HG03342 (cell line): ENCODE results near the gene GCN1.

Source experiments
- ATAC-seq: cut with Tn5 transposase; IDR thresholded peaks from one replicate; pipeline ENCODE4 v1.9.1; 2021; ENCODE audit warnings: mild to moderate bottlenecking, moderate library complexity; ENCODE audit not compliant: unreplicated experiment

GCN1 gene

DNA sequence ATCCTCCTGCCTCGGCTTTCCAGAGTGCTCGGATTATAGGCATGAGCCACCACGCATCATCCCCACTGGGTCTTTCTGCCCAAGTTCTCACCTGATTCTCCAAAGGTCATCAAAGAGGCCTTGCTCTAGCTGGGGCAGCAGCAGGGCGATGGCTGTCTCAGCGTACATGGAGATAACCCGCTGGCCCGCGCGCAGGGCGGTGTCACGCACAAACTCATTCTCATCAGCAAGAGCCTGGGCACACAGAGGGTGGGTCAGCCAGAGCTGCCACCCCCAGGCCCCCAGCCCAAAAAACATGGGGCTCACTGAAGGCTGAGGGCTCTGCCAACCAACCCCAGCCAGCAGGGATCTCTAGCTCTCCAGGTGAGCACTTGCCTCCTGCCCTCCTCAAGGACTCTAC lies 50.3 kb downstream of the GCN1 start:
- ATAC-seq: no peak

DNA sequence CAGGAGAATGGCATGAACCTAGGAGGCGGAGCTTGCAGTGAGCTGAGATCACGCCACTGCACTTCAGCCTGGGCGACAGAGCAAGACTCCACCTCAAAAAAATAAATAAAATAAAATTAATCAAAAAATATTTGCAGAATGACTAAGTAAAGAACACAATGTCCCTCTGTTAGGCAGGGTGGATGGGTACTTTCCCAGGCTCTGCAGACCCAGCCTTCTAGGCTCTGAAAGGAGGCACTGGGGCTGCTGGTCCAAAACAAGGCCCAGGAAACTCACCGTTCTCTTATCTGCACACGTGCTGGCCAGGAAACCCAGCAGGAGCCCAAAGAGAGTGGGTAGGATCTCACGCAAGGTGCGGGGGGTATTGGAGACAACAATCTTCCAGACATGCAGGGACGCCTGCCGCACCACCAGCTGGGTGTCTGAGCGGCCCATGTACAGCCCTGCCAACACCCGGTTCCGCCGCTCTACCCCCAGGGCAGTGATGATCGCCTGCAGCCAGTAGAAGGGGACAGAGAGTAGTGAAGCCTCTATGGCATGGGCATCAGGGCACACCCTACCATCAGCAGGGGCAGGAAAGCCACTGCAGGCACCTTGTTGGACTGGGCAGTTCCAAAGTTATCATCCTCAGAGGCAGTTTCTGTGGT lies 52.2 kb downstream of the GCN1 start:
- no peak for ATAC-seq

DNA sequence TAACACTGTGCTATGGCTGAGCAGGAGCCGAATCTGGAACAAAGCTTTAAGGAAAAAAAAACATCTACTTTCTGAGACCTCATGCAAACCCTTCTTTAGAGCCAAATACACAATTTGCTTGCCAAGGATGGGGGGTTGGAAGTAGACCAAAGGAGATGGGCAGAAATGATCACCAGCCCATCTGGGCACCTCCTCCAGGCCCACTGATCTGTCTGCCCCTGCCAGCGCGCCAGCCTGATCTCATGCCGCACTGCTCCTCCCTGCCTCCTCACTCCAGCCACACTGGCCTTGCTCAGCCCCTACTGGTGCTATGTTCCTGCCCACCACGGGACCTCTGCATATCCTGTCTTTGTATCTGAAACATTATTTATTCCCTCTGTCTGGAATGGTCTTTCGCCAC lies 53.2 kb downstream of the GCN1 start:
- ATAC-seq: no peak

DNA sequence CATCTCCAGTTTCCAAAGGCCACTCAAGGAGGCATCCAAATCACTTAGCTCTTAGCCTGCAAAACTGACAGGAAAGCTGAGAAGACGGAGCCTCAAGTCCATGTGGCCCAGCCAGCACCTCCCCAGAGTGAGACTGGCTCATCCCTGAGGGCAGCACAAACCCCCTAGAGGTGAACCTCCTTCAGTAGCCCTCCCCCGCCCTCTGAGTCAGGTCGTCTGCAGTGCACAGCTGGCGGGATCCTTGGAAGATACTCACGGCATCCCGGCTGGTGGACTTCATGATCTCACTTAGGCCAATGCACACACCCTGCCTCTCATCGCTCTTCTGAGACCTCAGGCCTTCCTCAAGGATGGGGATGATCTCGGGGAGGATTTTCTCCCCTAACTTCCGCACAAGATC lies 53.9 kb downstream of the GCN1 start:
- ATAC-seq: no peak

DNA sequence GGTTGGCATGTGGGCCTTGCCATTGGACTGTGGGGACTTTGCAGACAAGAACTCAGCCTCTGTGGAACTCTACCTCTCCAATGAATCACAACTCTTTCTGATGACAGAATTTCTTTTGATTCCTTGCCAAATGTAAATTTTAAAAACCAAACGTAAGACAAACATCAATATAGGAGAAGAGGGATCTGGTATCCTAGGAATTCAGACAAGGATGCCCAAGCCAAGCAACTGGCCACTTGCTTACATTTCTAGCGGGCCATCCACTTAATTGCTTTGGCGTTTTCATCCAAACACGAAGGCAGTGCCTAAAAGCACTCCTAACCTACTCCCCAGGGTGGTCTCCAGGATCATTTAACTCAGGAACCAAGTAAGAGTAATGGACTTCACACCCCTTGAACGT lies 54.6 kb downstream of the GCN1 start:
- ATAC-seq: no peak

DNA sequence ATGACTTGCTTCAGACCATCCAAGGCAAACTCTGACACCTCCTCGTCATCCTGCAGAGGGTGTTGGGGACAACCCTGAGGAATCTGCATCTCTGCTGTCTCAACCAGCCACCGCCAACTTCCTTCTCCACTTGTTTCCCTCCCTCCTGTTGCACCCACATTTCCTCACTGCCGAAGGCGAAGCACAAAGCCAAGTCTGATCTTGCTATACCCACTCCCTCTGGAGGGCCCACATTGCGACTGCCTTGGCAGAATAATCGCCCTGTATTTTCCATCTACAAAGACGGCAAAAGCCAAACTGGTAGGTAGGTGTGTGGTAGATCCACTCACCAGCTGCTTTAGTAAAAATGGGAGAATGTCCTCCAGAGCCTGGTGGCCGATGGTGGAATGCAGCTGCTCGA lies 56.1 kb downstream of the GCN1 start:
- no peak for ATAC-seq

DNA sequence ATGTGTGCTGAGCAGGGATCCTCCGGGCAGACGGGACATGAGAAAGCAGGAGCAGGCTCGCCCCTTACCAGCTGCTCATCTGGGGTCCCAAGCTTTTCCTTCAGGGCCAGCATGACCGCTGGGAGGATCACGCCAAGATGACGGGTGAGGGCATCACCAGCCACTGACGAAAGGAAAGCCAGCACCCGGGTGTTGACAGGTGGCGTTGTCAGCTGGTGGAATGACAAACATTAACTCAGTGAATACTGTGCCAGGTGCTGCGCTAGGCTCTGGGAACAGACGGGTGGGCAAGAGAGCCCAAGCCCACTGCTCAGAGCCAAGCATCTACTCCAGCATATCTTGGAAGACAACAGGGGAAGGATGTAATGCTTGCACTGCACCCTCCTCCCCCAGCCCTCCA lies 56.7 kb downstream of the GCN1 start:
- no peak for ATAC-seq

DNA sequence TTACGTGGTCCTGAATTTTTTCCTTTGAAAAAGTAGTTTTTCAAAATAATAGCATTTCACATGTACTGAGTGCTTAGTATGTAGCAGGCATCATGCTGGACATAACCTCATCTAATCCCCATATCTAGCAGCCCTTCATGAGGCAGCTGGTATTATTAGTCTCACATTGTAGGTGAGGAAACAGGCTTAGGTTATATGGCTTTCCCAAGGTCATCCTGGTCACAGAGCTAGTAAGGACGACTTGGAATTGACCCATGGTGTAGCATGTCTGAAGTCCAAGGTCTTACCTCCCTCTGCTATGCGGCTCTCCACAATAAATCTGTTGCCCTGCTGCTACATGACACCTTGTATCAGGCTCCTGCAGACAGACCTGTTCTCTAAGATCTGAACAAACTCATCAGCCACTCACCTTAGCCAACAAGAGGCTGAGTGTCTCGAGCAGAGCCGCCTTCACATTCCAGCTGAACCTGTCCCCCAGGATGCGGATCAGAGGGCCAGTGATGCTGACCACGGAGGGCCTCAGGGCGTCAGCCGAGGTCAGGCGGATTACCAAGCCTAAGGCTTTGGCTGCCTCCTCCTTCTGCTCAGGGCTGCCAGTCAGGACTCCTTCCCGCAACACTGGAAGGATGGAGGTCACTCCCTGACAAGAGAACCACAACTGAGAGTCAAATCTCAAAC lies 58.3 kb downstream of the GCN1 start:
- no peak for ATAC-seq

DNA sequence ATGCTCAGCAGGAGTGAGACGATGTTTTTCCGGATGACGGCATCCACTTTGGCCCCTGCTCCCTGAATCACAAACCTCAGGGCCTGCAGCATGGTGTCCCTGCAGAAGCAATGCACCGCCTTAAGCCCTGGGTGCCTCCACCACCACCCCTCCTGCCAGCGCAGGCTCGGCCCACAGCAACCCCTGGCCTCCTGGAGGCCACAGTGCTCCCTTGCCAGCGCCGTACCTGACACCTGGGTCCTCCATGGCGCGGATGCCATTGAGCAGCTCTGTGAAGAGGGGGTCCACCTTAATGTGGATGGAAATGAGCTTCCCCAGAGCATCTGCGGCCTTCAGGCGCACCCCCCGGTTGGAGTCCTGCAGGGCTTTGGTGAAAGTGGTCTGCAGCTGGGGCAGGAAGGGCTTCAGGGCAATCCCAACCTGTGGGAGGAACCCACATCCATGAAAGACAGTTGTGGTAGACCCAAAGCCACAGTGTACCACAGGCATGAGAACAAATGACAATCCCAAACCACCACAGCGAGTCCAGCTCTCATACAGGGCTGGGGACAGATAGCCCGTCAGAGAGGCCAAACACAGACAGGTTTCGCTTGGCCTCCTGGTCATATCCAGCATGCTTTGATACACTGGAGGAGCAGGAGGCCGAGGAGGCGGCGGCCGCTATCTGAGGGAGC lies 60.1 kb downstream of the GCN1 start:
- no peak for ATAC-seq

DNA sequence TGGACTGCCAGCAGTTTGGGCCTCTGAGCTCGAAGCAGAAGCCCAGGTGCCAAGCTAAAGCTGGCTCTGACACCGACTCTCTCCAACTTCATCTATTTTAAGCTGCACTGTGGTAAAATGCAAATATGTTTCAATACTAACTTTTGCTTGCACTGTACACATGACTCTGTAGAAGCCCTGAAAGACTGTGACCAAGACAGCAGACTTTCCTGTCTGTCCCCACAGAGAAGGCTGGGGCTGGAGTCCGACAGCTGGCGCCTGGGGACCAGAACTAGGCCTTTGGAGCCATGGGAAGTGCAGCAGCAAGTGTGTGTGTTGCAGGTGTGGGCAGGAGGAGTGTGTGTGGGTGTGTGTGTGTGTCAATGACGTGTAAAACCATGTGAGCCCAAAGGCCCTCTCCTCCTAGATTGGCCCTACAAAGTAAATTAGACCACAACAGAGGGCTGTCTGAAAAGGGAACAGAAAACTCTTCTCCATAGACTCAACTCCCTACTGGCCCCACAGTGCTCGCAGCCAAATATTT lies 61.6 kb downstream of the GCN1 start:
- peak; percentile 92 for ATAC-seq

DNA sequence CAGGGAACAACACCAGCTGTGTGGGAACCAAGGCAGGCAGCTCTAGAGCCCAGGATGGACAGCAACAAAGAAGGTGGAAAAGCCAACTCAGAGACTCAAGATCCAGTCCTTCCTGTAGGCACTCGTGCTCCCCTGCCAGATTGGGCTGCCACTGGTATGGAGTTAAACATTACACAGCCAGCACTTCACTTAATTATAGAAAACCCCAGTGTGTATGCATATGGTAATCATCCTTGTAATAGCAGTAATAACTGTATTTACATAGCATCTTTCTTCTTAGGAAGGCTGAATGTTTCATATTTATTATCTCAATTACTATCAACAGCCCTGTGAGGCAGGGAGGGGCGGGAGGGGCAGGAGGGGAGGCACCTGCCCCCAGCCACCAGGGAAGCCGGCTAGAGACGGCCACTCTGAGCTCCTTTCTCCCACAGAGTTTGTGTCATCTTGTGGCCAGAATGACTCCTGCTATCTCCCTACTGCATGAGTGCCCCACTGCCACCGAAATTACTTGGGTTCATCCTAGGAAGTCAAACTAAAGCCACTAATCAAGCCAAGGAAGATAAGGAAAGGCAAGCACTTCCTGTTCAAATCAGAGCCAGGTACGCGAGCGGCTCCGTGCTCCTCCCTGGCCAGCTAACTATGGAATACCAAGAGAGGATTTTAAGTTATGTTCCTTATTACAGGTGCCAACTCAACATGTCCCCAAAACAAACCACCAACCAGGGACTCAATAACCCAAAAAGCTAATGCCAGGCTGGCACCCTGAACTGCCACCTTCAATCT lies 62.3 kb downstream of the GCN1 start:
- ATAC-seq: no peak

DNA sequence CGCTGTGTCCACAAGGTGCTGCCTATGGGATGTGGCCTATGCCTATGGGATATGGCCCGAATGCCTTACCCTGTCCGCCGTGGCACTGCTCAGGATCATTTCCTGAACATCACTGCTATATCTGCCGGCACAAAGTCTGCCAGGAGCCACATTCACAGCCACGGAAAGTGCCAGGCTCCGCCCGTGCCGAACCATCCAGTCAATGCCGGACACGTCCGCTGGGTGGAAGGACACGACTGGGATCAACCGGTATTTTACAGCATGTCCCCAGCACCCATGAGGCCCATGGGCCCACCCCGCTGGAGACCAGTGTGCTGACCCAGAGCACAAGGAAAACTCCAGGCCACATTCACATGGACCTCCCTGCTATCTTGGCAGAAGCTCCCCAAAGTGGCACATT lies 63.4 kb downstream of the GCN1 start:
- ATAC-seq: no peak

DNA sequence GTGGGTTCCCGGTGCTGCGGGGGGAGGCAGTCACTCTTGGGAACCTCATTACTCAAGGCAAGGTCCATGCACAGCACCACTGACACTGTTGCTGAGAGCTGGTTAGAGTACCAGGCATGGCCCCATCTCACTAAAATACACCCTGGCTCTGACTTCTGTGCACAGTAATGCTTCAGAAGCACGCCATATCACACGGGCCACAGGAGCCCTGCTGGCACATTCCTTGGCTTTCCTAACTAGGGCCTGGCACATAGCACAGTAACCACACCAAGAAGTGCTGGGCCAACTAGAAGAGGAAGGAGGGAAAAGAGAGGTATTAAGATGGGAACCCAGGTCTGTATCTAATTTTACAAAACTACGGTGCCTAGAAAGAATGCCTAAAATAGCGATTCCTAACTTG lies 64.5 kb downstream of the GCN1 start:
- ATAC-seq: no peak

DNA sequence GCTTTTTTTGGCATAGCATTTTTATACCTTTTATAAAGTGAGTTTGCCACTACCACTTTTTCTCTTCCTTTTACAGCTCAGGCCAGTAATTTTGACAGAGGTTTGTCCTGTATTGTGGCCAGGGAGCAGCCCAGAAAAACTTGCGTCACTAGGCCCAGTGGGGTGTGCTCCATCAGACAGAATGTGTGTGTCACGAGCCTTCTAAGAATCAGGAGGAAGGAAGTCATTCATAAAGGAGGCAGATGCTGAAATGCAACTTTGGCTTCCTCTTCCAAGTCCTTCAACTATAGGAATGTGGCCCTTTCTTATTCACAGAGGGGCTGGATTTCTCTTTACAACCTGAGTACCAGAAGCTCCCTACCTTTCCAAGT lies 67.9 kb downstream of the GCN1 start:
- ATAC-seq: no peak

DNA sequence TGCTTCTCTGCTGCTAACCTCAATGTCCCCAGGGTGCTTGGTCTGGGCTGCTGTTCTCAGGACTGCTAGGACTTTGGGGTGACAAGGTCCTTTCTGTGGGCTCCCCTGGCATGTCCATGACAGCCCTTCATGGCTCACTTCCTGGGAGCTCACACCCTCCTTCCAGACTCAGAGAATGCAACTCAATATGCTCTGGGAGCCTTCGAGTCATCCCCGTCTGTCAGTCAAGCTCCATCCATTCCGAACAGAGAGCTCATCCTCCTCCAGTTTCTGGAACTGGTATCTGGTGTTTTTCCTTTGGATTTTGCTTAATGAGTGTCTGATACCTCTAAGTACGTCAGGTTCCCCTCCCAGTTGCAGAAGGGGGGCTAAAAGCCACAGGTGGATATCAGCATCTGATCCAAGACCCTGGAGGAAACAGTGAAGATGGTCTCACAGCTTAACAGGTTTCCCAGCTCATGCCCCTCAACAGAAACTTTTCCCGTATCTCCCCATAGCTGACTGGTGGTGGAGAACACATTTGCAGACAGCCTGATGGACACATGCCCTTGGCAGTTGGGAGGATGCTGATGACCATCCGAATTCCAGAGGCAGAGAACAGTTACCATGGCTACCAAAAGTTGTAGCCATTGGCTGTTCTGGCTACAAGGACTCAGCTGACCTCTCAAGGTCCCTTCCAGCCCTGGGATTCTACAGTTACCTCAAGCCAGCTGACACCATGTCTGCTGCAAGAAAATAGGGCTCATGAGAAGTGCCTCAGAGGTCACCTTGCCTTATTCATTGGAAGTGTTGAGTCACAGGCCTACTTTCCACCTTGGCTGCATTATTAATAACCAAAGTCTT lies 68.5 kb downstream of the GCN1 start:
- no peak for ATAC-seq

DNA sequence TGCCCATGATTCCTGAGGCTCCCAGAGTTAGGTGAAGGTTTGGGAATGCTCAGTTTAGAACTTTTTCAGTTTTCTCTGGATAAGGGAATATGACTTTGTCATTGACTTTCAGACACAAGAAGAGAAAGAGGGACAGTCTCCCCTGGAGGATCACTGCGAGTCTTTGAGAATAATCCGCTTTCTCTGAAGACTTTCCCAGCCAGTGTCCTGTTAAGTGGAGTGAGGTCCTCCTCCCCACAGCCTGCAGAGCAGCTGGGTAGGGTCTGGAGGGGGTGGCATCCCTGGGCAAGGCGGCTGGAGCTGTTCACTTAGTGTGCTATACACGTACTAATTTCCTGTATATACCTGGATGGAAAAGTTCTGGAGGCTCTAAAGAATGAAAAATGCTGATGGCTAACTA lies 69.5 kb downstream of the GCN1 start:
- ATAC-seq: no peak

DNA sequence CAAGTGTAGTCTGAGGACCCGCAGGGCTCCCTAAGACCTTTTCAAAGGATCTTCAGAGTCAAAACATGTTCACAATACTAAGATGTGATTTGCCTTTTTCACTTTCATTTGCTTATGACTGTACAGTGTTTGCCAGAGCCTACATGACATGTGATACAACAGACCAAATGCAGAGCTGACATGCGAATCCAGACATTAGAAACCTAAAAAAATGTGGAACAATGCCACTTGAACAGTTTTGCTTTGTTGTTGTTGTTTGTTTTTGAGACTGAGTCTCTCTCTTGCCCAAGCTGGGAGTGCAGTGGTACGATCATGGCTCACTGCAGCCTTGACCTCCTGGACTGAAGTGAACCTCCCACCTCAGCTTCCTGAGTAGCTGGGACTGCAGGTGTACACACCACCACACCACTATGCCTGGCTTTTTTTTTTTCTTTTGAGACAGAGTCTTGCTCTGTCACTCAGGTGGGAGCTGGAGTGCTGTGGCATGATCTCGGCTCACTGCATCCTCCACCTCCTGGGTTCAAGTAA lies 72.7 kb downstream of the GCN1 start:
- ATAC-seq: peak; percentile 42

DNA sequence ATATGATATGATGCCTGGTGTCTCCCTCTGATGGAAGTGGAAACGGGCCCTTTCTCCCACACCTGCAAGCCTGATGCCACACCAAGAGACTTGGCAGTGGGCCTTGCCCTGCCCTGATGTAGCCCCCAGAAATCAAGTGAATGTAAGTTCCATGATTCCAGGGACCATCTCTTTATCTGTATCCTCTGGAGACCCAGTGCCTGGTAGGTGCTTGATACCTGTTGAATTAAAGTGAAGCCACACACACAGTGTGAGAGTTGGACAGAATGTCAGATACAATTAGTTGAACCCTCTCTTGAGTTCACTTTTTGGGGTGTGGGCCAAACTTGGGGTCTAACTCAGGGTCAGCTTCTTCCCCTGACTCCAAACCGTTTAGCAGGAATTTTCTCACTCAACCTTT lies 73.2 kb downstream of the GCN1 start:
- ATAC-seq: no peak

DNA sequence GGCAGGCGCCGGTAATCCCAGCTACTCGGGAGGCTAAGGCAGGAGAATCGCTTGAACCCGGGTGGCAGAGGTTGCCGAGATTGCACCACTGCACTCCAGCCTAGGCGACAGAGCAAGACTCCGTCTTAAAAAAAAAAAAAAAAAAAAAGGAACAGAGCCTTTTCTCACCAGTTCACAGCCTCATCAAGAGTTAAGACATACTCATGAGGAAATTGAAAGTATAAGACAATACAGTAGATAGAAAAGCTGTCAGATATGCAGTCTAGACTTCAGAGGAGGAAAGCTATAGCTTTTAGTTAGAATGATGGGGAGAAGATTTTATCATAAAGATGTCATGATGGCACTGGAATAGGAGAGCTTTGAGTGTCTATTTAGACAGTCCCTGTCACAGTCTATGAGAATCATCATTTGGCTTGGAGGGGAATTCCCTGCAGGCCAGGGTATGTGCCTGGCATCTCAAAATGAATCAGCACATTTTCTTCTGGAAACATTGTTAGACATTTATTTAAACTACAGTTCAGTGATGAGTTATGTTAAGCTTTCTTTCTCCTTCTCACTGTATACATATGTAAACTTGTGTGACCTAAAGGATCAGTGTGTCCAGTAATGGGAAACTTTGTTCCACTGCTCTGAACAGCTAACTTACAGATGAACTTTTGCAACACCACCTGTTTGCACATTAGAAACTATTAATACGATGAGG lies 75.1 kb downstream of the GCN1 start:
- ATAC-seq: no peak
